MM.1S (cell line): ENCODE measurements around the gene FBXO38.

ENCODE experiments used
- DNase-seq: peaks from one replicate; pipeline ENCODE4 v3.0.0-alpha.2; 2015
- H2AFZ ChIP-seq: fragments of 300-600 bp; sonication (generic); 2 replicates; pipeline ENCODE4 v1.6.0; 2016; ENCODE audit warnings: antibody characterized with exemption, low read length
- H3F3A ChIP-seq: fragments of 300-600 bp; sonication (generic); 2 replicates; pipeline ENCODE4 v1.6.1; 2016; ENCODE audit warnings: mild to moderate bottlenecking, antibody characterized with exemption, low read length, moderate library complexity, mixed read lengths; ENCODE audit not compliant: insufficient read depth
- H3K27ac ChIP-seq: fragments of 300-600 bp; sonication (generic); 2 replicates; pipeline ENCODE4 v1.5.1; 2016; ENCODE audit warnings: mild to moderate bottlenecking, low read length
- H3K27me3 ChIP-seq: fragments of 300-600 bp; sonication (generic); replicated peaks from 2 replicates; pipeline ENCODE4 v1.6.0; 2016; ENCODE audit warnings: low read length; ENCODE audit not compliant: insufficient read depth
- H3K36me3 ChIP-seq: fragments of 300-600 bp; sonication (generic); replicated peaks from 2 replicates; pipeline ENCODE4 v1.6.1; 2016; ENCODE audit warnings: mild to moderate bottlenecking, low read length, mixed read lengths; ENCODE audit not compliant: insufficient read depth
- H3K4me1 ChIP-seq: fragments of 300-600 bp; sonication (generic); 2 replicates; pipeline ENCODE4 v1.6.1; 2016; ENCODE audit warnings: low read length, mixed read lengths
- H3K4me2 ChIP-seq: fragments of 300-600 bp; sonication (generic); 2 replicates; pipeline ENCODE4 v1.6.0; 2016; ENCODE audit warnings: low read depth, low read length
- H3K4me3 ChIP-seq: fragments of 300-600 bp; sonication (generic); 2 replicates; pipeline ENCODE4 v1.5.1; 2016; ENCODE audit warnings: low read length, mixed read lengths
- H3K79me2 ChIP-seq: fragments of 300-600 bp; sonication (generic); 2 replicates; pipeline ENCODE4 v1.6.1; 2016; ENCODE audit warnings: mixed run types, low read length, mixed read lengths
- H3K9ac ChIP-seq: fragments of 300-600 bp; sonication (generic); 2 replicates; pipeline ENCODE4 v1.6.1; 2016; ENCODE audit warnings: low read length, mixed read lengths
- H3K9me2 ChIP-seq: fragments of 300-600 bp; sonication (generic); replicated peaks from 2 replicates; pipeline ENCODE4 v1.6.1; 2016; ENCODE audit warnings: mild to moderate bottlenecking, low read length, mixed read lengths; ENCODE audit not compliant: insufficient read depth
- H3K9me3 ChIP-seq: fragments of 300-600 bp; sonication (generic); replicated peaks from 2 replicates; pipeline ENCODE4 v1.6.1; 2016; ENCODE audit warnings: mild to moderate bottlenecking, low read length, mixed read lengths; ENCODE audit not compliant: insufficient read depth
- H4K20me1 ChIP-seq: fragments of 300-600 bp; sonication (generic); 2 replicates; pipeline ENCODE4 v1.6.1; 2016; ENCODE audit warnings: mild to moderate bottlenecking, low read length, moderate library complexity, mixed read lengths; ENCODE audit not compliant: insufficient read depth
- CTCF ChIP-seq: fragments of 300-600 bp; sonication (generic); IDR thresholded peaks from 2 replicates; pipeline ENCODE4 v1.5.1; 2016; ENCODE audit warnings: antibody characterized with exemption, low read length, mixed read lengths
- EZH2 ChIP-seq: fragments of 300-600 bp; sonication (generic); optimal IDR thresholded peaks from 2 replicates; pipeline ENCODE3; 2017; ENCODE audit warnings: low read depth, mild to moderate bottlenecking, antibody characterized with exemption, low read length, mixed read lengths
- EZH2phosphoT487 ChIP-seq: fragments of 300-600 bp; sonication (generic); IDR thresholded peaks from 2 replicates; pipeline ENCODE4 v1.6.1; 2018; ENCODE audit warnings: antibody characterized with exemption, low read length

The FBXO38 gene

GRCh38 chr5:148484651-148485050, 100.9 kb downstream of the FBXO38 start:
- H3K4me2 ChIP-seq = no peak overlapping the region
- TF ChIP-seq CTCF (no peak), EZH2 (no peak), EZH2phosphoT487 (no peak)

DNA sequence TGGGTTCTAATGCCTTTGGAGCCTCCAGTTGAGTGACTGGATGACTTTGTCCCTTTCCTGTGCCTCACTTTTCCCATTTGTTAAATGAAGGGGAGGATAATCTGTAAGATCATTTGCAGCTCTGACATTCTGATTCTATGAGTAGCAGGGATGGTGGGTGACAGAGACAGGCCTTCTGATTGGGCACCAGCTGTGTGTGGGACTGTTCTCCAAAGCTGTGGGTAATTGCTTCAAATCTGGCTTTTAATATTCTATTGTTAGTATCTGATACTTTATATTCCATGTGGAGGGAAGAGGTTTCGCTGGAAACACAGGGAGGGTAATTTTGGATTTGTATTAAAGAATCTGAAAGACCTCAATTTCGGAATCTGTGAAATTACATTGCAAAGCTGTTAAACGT, 102.7 kb downstream of the FBXO38 start:
- Histone ChIP-seq H3F3A (no peaks in the 10 kb centered on the region), H3K4me2 (no peak overlapping the region), H3K27me3 (no peaks in the 10 kb centered on the region), H3K4me3 (no peak overlapping the region), H4K20me1 (no peaks in the 10 kb centered on the region), H3K27ac (no peak overlapping the region), H3K36me3 (no peaks in the 10 kb centered on the region), H3K9me2 (no peaks in the 10 kb centered on the region), H3K9ac (no peak overlapping the region), H3K9me3 (no peaks in the 10 kb centered on the region), H2AFZ (no peak overlapping the region), H3K4me1 (no peaks in the 10 kb centered on the region), H3K79me2 (no peaks in the 10 kb centered on the region)
- DNase-seq = no peak
- TF ChIP-seq CTCF (no peak), EZH2 (no peak), EZH2phosphoT487 (no peak)

More at GRCh38 chr5:148484651-148485050, 100.9 kb downstream of the FBXO38 start:
- no peak overlapping the region for H3K27ac ChIP-seq
- no peaks in the 10 kb centered on the region for H3F3A ChIP-seq
- no peak overlapping the region for H3K4me3 ChIP-seq
- H3K9me3 ChIP-seq = no peaks in the 10 kb centered on the region
- H3K4me1 ChIP-seq = no peaks in the 10 kb centered on the region
- no peak for DNase-seq
- H3K79me2 ChIP-seq = no peaks in the 10 kb centered on the region
- no peaks in the 10 kb centered on the region for H3K36me3 ChIP-seq
- H3K9ac ChIP-seq = no peak overlapping the region
- H3K9me2 ChIP-seq = no peaks in the 10 kb centered on the region
- no peaks in the 10 kb centered on the region for H3K27me3 ChIP-seq
- H2AFZ ChIP-seq = no peak overlapping the region
- no peaks in the 10 kb centered on the region for H4K20me1 ChIP-seq

DNA sequence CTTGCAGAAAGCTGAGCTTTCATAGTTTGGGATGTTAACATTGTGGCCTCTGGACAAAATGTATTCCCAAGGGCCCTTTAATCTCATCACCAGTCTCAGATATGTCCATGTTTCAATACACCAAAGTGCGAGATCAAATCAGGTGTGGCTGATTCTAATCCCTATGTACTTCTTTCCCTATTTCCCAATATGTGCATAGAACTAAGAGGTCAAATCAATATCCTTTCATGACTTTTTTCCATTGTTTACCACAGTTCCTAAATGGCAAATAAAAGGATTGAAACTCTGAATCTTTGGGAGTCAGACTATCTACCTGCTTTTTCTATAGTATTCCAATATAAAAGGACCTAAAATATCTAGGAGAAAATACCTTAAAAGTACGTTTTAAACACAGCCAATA, 105.0 kb downstream of the FBXO38 start:
- H3F3A ChIP-seq = no peaks in the 10 kb centered on the region
- H3K79me2 ChIP-seq = no peaks in the 10 kb centered on the region
- no peak overlapping the region for H3K27ac ChIP-seq
- H3K4me1 ChIP-seq = no peaks in the 10 kb centered on the region
- H3K4me3 ChIP-seq = no peak overlapping the region
- TF ChIP-seq EZH2 (no peak), CTCF (no peak), EZH2phosphoT487 (no peak)
- H3K4me2 ChIP-seq = no peak overlapping the region
- H3K9ac ChIP-seq = no peak overlapping the region
- no peak overlapping the region for H2AFZ ChIP-seq
- H3K27me3 ChIP-seq = no peaks in the 10 kb centered on the region
- H4K20me1 ChIP-seq = no peaks in the 10 kb centered on the region
- no peak for DNase-seq
- no peaks in the 10 kb centered on the region for H3K9me2 ChIP-seq
- no peaks in the 10 kb centered on the region for H3K36me3 ChIP-seq
- no peaks in the 10 kb centered on the region for H3K9me3 ChIP-seq
